Lung (tissue), 12 donors: ENCODE results near the gene TEF. TPM values are rescaled to one million over a fixed set of nuclear protein-coding genes. Genes with fewer than 3 reads are reported as not detected.

Source experiments
- ATAC-seq: fragments of 200-7000 bp; cut with Tn5 transposase; one replicate; pipeline ENCODE4 v1.9.1; 2020; ENCODE audit warnings: moderate number of reproducible peaks; ENCODE audit not compliant: insufficient read depth, low FRiP score
- DNase-seq, 3 donors: peaks; one replicate each; pipeline ENCODE4 v3.0.0-alpha.2; 2013 to 2017
- H3K27ac ChIP-seq, 2 donors: one replicate each; pipeline ENCODE4 v1.5.1; 2013; ENCODE audit warnings: mild to moderate bottlenecking in 2 of 2, moderate library complexity in 2 of 2, control low read depth in 1 of 2, inconsistent platforms in 1 of 2, low read depth in 1 of 2, low read length in 1 of 2
- H3K27me3 ChIP-seq, 3 donors: one replicate each; pipeline ENCODE4 v1.5.1; 2013; ENCODE audit warnings: low read length in 2 of 3; ENCODE audit not compliant: control insufficient read depth in 3 of 3, insufficient read depth in 3 of 3
- H3K36me3 ChIP-seq, 4 donors: one replicate each; pipeline ENCODE4 v1.5.1; 2013; ENCODE audit warnings: low read length in 4 of 4, mild to moderate bottlenecking in 1 of 4, moderate library complexity in 1 of 4; ENCODE audit not compliant: control insufficient read depth in 4 of 4, insufficient read depth in 4 of 4
- H3K4me1 ChIP-seq, 5 donors: one replicate each; pipeline ENCODE4 v1.5.1; 2013; ENCODE audit warnings: low read length in 5 of 5, mild to moderate bottlenecking in 2 of 5, moderate library complexity in 1 of 5; ENCODE audit not compliant: control insufficient read depth in 5 of 5, insufficient read depth in 5 of 5
- H3K4me3 ChIP-seq: one replicate; pipeline ENCODE4 v1.5.1; 2013; ENCODE audit warnings: mild to moderate bottlenecking, control low read depth, moderate library complexity
- H3K9ac ChIP-seq, 2 donors: one replicate each; pipeline ENCODE4 v1.5.1; 2013; ENCODE audit warnings: low read length in 2 of 2, control low read depth in 1 of 2; ENCODE audit not compliant: insufficient read depth in 1 of 2
- H3K9me3 ChIP-seq, 4 donors: one replicate each; pipeline ENCODE4 v1.5.1; 2013; ENCODE audit warnings: low read length in 3 of 4, mild to moderate bottlenecking in 1 of 4, moderate library complexity in 1 of 4; ENCODE audit not compliant: control insufficient read depth in 4 of 4, insufficient read depth in 3 of 4
- WGBS, 2 donors: extraction: QIAGEN DNeasy Blood & Tissue Kit; methylation state at CpG; one replicate each; pipeline ENCODE4 v1.1.7; 2013; 5-methylcytosine and 5-hydroxymethylcytosine counted together
- polyA plus RNA-seq, 2 donors: library from polyadenylated mRNA; stranded (reverse); fragments of 200-250 nt; gene quantifications; one replicate each; pipeline ENCODE4 v1.2.1, GENCODE V29; 2013
- total RNA-seq, 2 donors: library from RNA; depleted of rRNA in 1 of 2; stranded (reverse); fragments of >200 nt in 1 of 2; gene quantifications; one replicate each; pipeline ENCODE4 v1.2.1, GENCODE V29; 2014 to 2021
- TF ChIP-seq, protein P1 (sequence below): IDR thresholded peaks from 2 replicates; pipeline ENCODE4 v1.5.1; 2012; ENCODE audit warnings: mild to moderate bottlenecking; ENCODE audit errors: control extremely low read depth, extremely low read depth
- donor health status: control.
- donor health status: control.
- donor health status: Bipolar disorder and iron deficiency.
- donor health status: healthy.
- donor health status: DM: yes; HTN: yes; CAD: no.

The TEF gene
- total and polyA plus RNA-seq, 4 donors, result 6.4 to 23.8 (median 14.1) TPM

GRCh38 chr22:41395531-41396240 lies 13.9 kb downstream of the TEF start:
- WGBS, 2 donors, result 93 to 95% methylated on average over 37 of the region's 37 CpGs
- H3K9ac ChIP-seq, result no peak overlapping the region
- DNase-seq, result no peak
- H3K36me3 ChIP-seq, result peaks cover 10 to 35% (median 20%) of the 10 kb centered on the region in 4 donors
- H3K4me3 ChIP-seq, result no peak overlapping the region
- H3K4me1 ChIP-seq, result no peaks in the 10 kb centered on the region
- no peaks in the 10 kb centered on the region for H3K9me3 ChIP-seq
- no peaks in the 10 kb centered on the region for H3K27me3 ChIP-seq
- TF ChIP-seq, protein P1, sequence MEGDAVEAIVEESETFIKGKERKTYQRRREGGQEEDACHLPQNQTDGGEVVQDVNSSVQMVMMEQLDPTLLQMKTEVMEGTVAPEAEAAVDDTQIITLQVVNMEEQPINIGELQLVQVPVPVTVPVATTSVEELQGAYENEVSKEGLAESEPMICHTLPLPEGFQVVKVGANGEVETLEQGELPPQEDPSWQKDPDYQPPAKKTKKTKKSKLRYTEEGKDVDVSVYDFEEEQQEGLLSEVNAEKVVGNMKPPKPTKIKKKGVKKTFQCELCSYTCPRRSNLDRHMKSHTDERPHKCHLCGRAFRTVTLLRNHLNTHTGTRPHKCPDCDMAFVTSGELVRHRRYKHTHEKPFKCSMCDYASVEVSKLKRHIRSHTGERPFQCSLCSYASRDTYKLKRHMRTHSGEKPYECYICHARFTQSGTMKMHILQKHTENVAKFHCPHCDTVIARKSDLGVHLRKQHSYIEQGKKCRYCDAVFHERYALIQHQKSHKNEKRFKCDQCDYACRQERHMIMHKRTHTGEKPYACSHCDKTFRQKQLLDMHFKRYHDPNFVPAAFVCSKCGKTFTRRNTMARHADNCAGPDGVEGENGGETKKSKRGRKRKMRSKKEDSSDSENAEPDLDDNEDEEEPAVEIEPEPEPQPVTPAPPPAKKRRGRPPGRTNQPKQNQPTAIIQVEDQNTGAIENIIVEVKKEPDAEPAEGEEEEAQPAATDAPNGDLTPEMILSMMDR, result no peak
- ATAC-seq, result no peak
- H3K27ac ChIP-seq, result no peak overlapping the region

- Histone ChIP-seq H3K4me3 (no peak overlapping the region), H3K4me1 (peaks cover 0 to 7% (median 3%) of the 10 kb centered on the region in 5 donors), H3K9ac (no peak overlapping the region), H3K9me3 (no peaks in the 10 kb centered on the region), H3K27ac (no peak overlapping the region), H3K36me3 (peaks cover 7 to 32% (median 19%) of the 10 kb centered on the region in 4 donors), H3K27me3 (no peaks in the 10 kb centered on the region)
- DNase-seq (no peak), ATAC-seq (no peak)
- TF ChIP-seq, protein P1, result no peak
- 85 to 95% methylated on average over 19 of the region's 19 CpGs for WGBS, 2 donors
Observed at GRCh38 chr22:41397143-41397811, 15.5 kb downstream of the TEF start.

DNA sequence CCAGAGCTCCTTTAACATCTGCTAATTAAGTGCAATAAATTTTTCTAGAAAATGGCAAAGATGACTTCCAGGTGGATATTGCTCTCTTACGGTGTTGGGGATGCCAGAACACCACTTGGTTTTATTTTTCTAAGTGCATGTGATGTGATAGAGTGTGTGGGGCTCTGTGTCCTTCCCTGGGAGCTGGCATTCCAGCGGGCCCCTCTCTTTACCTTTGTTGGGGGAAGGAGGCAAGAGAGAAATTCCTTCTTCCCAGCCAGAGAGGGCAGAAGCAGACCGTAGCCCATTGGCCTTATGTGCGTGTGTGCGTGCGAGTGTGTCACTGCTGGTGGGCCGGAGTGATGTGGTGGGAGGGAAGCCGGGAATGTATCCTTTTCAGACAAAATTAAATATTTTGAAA lies 17.2 kb downstream of the TEF start:
- peaks cover 7 to 32% (median 16%) of the 10 kb centered on the region in 4 donors for H3K36me3 ChIP-seq
- no peaks in the 10 kb centered on the region for H3K27me3 ChIP-seq
- ATAC-seq (no peak), DNase-seq (no peak)
- peaks cover 0 to 14% (median 4%) of the 10 kb centered on the region in 5 donors for H3K4me1 ChIP-seq
- TF ChIP-seq, protein P1, result no peak
- H3K4me3 ChIP-seq, result no peak overlapping the region
- WGBS, 2 donors, result 88 to 90% methylated on average over 8 of the region's 8 CpGs
- no peak overlapping the region for H3K9ac ChIP-seq
- no peak overlapping the region for H3K27ac ChIP-seq
- no peaks in the 10 kb centered on the region for H3K9me3 ChIP-seq
